PC-3 (cell line): ENCODE results near the gene GPS1.

Experiments
- EZH2 ChIP-seq: fragments of 300-600 bp; sonication (generic); IDR thresholded peaks from one replicate; pipeline ENCODE4 v1.6.1; 2017; ENCODE audit warnings: antibody characterized with exemption, mild to moderate bottlenecking, low read length; ENCODE audit not compliant: unreplicated experiment
- EZH2phosphoT487 ChIP-seq: fragments of 300-600 bp; sonication (generic); IDR thresholded peaks from 2 replicates; pipeline ENCODE4 v1.6.1; 2018; ENCODE audit warnings: mild to moderate bottlenecking, antibody characterized with exemption, low read length, borderline replicate concordance
- TF ChIP-seq, protein P1 (sequence below): fragments of 300-600 bp; sonication (generic); conservative IDR thresholded peaks from 2 replicates; pipeline ENCODE4 v1.5.1; 2017; ENCODE audit warnings: antibody characterized with exemption, low read depth, mild to moderate bottlenecking, low read length

DNA sequence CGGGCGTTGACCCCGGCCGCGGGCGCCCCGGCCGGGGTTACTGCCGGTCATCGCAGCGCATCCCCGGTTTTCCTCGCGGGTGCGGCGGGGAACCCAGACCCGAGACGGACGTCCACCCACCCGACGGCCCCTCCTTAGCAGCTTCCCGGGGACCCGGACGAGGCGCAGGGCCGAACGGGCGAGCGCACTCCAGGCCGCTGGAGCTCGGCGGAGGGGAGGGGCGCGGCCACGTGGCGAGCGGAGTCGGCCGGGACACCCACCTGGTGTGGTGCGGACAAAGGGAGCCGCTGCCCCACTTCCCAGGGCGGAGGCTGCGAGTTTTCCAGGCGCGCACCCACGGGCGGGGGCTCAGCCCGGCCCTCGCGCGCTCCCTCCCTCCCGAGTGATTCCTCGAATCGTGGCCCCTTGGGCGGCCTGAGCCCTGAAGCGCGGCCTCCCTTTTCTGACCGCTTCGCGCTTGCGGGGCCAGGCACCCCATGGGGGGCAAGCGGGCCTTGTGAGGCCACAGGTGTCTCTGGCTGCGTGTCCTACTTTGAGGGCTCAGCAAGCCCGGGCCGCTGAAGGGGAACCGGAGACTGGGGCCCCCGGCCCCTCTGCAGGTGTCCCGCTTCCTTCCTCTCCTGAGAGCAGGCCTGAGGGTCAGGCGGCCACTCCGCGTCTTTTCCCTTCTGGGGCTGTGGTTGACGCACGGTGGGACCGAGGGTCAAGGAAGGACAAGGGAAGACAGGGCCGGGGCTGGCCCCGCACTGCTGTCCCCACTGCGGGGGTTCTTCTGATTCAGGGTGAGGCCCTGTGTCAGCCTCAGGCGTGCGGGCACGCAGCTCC lies 47.5 kb downstream of the GPS1 start:
- TF ChIP-seq, protein P1, sequence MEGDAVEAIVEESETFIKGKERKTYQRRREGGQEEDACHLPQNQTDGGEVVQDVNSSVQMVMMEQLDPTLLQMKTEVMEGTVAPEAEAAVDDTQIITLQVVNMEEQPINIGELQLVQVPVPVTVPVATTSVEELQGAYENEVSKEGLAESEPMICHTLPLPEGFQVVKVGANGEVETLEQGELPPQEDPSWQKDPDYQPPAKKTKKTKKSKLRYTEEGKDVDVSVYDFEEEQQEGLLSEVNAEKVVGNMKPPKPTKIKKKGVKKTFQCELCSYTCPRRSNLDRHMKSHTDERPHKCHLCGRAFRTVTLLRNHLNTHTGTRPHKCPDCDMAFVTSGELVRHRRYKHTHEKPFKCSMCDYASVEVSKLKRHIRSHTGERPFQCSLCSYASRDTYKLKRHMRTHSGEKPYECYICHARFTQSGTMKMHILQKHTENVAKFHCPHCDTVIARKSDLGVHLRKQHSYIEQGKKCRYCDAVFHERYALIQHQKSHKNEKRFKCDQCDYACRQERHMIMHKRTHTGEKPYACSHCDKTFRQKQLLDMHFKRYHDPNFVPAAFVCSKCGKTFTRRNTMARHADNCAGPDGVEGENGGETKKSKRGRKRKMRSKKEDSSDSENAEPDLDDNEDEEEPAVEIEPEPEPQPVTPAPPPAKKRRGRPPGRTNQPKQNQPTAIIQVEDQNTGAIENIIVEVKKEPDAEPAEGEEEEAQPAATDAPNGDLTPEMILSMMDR, result no peak
- no peak for TF ChIP-seq EZH2phosphoT487
- TF ChIP-seq EZH2, result no peak
